22Rv1 (cell line): ENCODE measurements around the gene PPP1R16B.

Experiments
- H3K27ac ChIP-seq: fragments of 450-650 bp; 2 replicates; pipeline ENCODE4 v1.5.1; 2017
- CTCF ChIP-seq: fragments of 450-650 bp; IDR thresholded peaks from 2 replicates; pipeline ENCODE4 v1.5.1; 2017; ENCODE audit warnings: mild to moderate bottlenecking
- ZFX ChIP-seq: fragments of 450-650 bp; IDR thresholded peaks from 2 replicates; pipeline ENCODE4 v1.6.1; 2017; ENCODE audit warnings: antibody characterized with exemption, borderline replicate concordance

PPP1R16B gene

GRCh38 chr20:38805502-38805957 lies at the start of gene PPP1R16B:
Gene PPP1R16B, plus strand, starts transcription at chr20:38805697. Its CDS starts 30,229 bp downstream, at chr20:38835926.
- no peak within 1 kb of the TSS for H3K27ac ChIP-seq
- TF ChIP-seq ZFX = no peak
- no peak for TF ChIP-seq CTCF

DNA sequence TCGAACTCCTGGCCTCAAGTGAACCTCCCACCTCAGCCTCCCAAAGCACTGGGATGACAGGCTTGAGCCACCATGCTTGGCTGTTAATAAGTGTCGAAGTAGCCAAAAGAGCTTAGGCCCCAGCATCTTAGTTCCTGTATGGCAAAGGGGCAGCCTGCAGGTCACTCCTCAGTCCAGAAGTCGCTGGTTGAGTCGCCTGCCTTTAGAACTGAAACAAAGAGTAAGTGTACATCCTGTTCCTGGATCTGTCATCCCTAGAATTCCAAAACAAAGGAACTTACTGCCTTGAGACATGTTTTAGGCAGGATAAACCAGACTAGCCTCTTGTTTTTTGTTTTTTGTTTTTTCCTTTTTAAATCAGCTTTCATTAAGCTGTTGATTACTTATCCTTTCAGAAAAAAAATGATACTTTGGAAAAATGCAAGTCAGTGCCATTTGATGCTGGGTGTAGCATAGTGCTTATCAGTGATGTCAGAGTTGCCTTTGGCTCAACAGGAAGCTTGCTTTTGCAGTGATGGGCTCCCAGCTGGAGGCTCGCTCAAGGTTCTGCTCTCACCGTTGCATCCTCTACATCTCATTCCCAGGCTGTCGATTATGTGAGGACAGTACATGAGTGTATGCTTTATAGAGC lies 48.2 kb upstream of the PPP1R16B start:
- TF ChIP-seq CTCF (no peak), ZFX (no peak)
- no peak overlapping the region for H3K27ac ChIP-seq

DNA sequence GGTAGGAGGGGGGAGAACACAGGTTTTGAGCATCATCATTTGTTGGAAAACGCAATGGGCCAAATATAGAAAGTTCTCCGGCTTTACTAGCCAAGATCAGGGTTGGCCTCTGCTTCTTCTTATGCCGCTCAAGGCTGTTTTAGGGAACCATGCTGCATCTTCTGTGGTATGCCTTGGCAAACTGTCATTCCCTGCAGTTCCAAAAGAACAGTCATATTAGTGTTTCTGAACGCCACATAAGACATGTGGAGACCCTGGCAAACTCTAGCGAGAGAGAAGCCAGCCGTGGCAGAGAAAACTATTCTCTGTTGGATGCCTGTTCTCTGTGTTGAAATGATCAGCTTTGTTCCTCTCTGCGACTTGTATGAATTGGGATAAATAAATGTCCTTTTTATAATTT lies 46.4 kb upstream of the PPP1R16B start:
- H3K27ac ChIP-seq = no peak overlapping the region
- TF ChIP-seq ZFX (no peak), CTCF (no peak)

DNA sequence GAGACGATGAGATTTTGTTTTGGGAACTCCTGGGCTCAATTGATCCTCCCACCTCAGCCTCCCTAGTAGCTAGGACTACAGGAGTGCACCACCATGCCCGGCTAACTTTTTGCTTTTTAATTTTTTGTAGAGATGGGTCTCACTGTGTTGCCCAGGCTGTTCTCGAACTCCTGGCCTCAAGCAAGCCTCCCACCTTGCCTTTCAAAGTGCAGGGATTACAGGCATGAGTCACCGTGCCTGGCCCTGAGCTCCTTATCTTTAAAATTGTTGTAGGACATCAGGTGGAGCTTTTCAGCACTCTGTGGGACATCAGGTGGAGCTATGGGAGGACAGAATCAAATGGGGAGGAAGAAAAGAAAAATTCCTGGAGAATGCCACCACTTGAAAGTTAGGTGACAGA lies 44.5 kb upstream of the PPP1R16B start:
- TF ChIP-seq ZFX = no peak
- TF ChIP-seq CTCF = no peak
- H3K27ac ChIP-seq = no peak overlapping the region

GRCh38 chr20:38762174-38762573 lies 43.3 kb upstream of the PPP1R16B start:
- TF ChIP-seq CTCF (no peak), ZFX (no peak)
- H3K27ac ChIP-seq = no peak overlapping the region

DNA sequence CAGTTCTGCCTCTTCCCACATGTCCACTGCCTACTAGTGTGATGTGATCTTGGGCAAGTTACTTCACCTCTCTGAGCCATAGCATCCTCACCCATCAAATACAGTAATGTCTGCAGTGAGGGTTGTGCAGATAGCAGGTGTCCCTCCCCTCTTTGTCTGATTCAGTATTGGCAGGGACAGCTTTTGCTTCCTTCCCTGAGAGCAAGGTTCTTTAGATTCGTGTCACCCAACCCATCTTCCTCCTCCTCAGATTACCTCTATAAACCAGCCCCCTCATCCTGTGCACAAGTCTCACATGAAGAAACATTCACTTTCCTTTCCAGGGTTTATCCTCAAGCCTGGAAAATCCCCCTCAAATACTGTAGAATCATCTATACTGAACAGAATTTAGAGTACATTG lies 41.9 kb upstream of the PPP1R16B start:
- H3K27ac ChIP-seq = no peak overlapping the region
- TF ChIP-seq ZFX = no peak
- no peak for TF ChIP-seq CTCF

- TF ChIP-seq CTCF = no peak
- TF ChIP-seq ZFX = no peak
- H3K27ac ChIP-seq = no peak overlapping the region
Measured at GRCh38 chr20:38764567-38765318, 40.8 kb upstream of the PPP1R16B start.
